Choroid plexus epithelial cell (primary cell): ENCODE data around the gene STXBP5.

Experiments
- DNase-seq: peaks from one replicate; pipeline ENCODE4 v3.0.0-alpha.2; 2010; ENCODE audit warnings: low read depth
- H3K4me3 ChIP-seq: 2 replicates; pipeline ENCODE4 v1.5.1; 2011; ENCODE audit warnings: low read depth, mild to moderate bottlenecking, control low read depth, low read length, moderate library complexity
- CTCF ChIP-seq: conservative IDR thresholded peaks from 2 replicates; pipeline ENCODE4 v1.5.1; 2011; ENCODE audit warnings: low read depth, mild to moderate bottlenecking, control low read depth, inconsistent platforms, low read length, moderate library complexity

Gene STXBP5

GRCh38 chr6:147274012-147274411, 69.8 kb downstream of the STXBP5 start:
- TF ChIP-seq CTCF: no peak
- DNase-seq: no peak
- H3K4me3 ChIP-seq: no peak overlapping the region

GRCh38 chr6:147274776-147275175, 70.6 kb downstream of the STXBP5 start:
- no peak overlapping the region for H3K4me3 ChIP-seq
- DNase-seq: no peak
- TF ChIP-seq CTCF: no peak

GRCh38 chr6:147278891-147279290, 74.7 kb downstream of the STXBP5 start:
- no peak overlapping the region for H3K4me3 ChIP-seq
- TF ChIP-seq CTCF: no peak
- DNase-seq: peak; percentile 37

GRCh38 chr6:147279427-147279826, 75.2 kb downstream of the STXBP5 start:
- no peak overlapping the region for H3K4me3 ChIP-seq
- peak; percentile 84 for DNase-seq
- no peak for TF ChIP-seq CTCF

- no peak overlapping the region for H3K4me3 ChIP-seq
- TF ChIP-seq CTCF: no peak
- DNase-seq: no peak
Measured at GRCh38 chr6:147281895-147282565, 77.8 kb downstream of the STXBP5 start.

- H3K4me3 ChIP-seq: no peak overlapping the region
- no peak for TF ChIP-seq CTCF
- peak; percentile 31 for DNase-seq
Measured at GRCh38 chr6:147282566-147282959, 78.3 kb downstream of the STXBP5 start.

- H3K4me3 ChIP-seq: no peak overlapping the region
- no peak for DNase-seq
- no peak for TF ChIP-seq CTCF
Measured at GRCh38 chr6:147283460-147283859, 79.2 kb downstream of the STXBP5 start.
